ENCODE measurements around the gene SHROOM3. TPM values are rescaled to one million over a fixed set of nuclear protein-coding genes. Genes with fewer than 3 reads are reported as not detected.

Gene SHROOM3
- total and polyA plus RNA-seq, 8 donors: 6.1 to 212 (median 77.6) TPM

DNA sequence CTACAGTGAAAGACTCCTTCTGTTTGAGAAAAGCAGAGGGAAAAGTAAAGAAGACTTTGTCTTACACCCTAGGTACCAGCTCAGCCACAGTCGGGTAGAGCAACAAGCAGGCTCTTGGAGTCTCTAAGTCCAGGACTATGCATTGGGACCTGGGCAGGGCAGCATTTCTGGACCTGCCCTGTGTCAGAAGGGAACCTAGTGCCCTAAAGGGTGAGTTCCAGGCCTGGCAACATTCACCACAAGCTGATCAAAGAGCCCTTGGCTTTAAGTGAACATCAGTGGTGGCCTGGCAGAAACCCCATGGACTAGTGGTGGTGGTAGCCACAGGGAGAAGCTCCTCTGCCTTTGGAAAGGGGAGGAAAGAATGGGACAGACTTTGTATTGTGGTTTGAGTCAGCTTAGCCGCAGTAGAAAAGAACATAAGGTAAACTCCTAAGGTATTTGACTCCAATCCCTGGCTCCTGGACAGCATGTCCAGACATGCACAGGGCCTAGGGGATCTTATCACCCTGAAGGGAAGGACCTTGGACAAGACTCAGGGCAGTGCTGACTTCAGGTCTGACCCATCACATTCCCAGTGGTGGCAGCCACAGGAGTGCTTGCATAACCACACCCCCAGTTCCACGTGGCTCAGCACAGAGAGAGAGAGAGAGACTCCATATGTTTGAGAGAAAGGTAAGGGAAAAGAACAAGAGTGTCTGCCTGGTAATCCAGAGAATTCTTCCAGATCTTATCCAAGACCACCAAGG lies 46.7 kb upstream of the SHROOM3 start:
- Histone ChIP-seq H3K36me3 (no peaks in the 10 kb centered on the region), H3K27ac (no peak overlapping the region), H3K4me1 (no peaks in the 10 kb centered on the region), H3K9me3 (peaks cover 0 to 12% (median 0%) of the 10 kb centered on the region in 4 donors), H3K4me3 (no peak overlapping the region), H3K27me3 (no peaks in the 10 kb centered on the region)
- DNase-seq: no peak
- TF ChIP-seq EP300 (IDR thresholded peaks at IDR 0.05) (no peak), POLR2AphosphoS5 (IDR thresholded peaks at IDR 0.05) (no peak), POLR2A (IDR thresholded peaks at IDR 0.05) (no peak)
- TF ChIP-seq, protein P1, sequence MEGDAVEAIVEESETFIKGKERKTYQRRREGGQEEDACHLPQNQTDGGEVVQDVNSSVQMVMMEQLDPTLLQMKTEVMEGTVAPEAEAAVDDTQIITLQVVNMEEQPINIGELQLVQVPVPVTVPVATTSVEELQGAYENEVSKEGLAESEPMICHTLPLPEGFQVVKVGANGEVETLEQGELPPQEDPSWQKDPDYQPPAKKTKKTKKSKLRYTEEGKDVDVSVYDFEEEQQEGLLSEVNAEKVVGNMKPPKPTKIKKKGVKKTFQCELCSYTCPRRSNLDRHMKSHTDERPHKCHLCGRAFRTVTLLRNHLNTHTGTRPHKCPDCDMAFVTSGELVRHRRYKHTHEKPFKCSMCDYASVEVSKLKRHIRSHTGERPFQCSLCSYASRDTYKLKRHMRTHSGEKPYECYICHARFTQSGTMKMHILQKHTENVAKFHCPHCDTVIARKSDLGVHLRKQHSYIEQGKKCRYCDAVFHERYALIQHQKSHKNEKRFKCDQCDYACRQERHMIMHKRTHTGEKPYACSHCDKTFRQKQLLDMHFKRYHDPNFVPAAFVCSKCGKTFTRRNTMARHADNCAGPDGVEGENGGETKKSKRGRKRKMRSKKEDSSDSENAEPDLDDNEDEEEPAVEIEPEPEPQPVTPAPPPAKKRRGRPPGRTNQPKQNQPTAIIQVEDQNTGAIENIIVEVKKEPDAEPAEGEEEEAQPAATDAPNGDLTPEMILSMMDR (IDR thresholded peaks at IDR 0.05): no peak
- intact Hi-C loops (cut with DNase I; ENCODE audit: low total_unique reads): no loop called here
- WGBS, 5 donors: 71 to 79% (median 75%) methylated on average over 3 of the region's 3 CpGs

GRCh38 chr4:76401654-76402053 lies 33.4 kb upstream of the SHROOM3 start:
- intact Hi-C loops (cut with DNase I; ENCODE audit: low total_unique reads): no loop called here

DNA sequence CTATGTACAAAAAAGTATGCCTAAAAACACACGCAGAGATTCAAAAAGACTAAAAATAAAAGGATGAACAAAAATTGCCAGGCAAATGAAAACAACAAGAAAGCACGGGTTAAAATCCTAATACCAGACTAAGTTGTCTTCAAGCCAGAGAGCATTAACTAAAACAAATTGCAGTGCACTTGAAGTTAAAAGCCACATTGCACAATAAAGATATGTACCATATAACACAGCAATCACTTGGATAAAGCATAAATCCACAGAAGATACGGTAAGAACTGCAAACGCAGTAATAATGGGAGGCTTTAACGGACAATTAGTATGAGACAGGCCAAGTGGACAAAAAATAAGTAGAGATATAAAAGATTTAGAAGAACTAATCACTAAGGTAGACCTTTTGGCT lies 28.9 kb upstream of the SHROOM3 start:
- TF ChIP-seq POLR2A (IDR thresholded peaks at IDR 0.05): no peak
- no peak for TF ChIP-seq EP300 (IDR thresholded peaks at IDR 0.05)
- H3K9me3 ChIP-seq: no peaks in the 10 kb centered on the region
- 42 to 68% (median 51%) methylated on average over 5 of the region's 5 CpGs for WGBS, 5 donors
- H3K4me1 ChIP-seq: no peaks in the 10 kb centered on the region
- intact Hi-C loops (cut with DNase I; ENCODE audit: low total_unique reads): no loop called here
- no peak overlapping the region for H3K4me3 ChIP-seq
- H3K27ac ChIP-seq: no peak overlapping the region
- H3K36me3 ChIP-seq: no peaks in the 10 kb centered on the region
- H3K27me3 ChIP-seq: no peaks in the 10 kb centered on the region
- DNase-seq: no peak

More at GRCh38 chr4:76401654-76402053, 33.4 kb upstream of the SHROOM3 start:
- 63 to 76% (median 71%) methylated on average over 3 of the region's 3 CpGs for WGBS, 5 donors
- Histone ChIP-seq H3K27ac (no peak overlapping the region), H3K4me1 (no peaks in the 10 kb centered on the region), H3K36me3 (no peaks in the 10 kb centered on the region), H3K4me3 (no peak overlapping the region), H3K9me3 (no peaks in the 10 kb centered on the region), H3K27me3 (peaks cover 0 to 2% (median 0%) of the 10 kb centered on the region in 3 donors)
- TF ChIP-seq POLR2A (IDR thresholded peaks at IDR 0.05): no peak
- TF ChIP-seq EP300 (IDR thresholded peaks at IDR 0.05): no peak
- TF ChIP-seq, protein P1 (IDR thresholded peaks at IDR 0.05): no peak
- TF ChIP-seq POLR2AphosphoS5 (IDR thresholded peaks at IDR 0.05): no peak
- DNase-seq: no peak

DNA sequence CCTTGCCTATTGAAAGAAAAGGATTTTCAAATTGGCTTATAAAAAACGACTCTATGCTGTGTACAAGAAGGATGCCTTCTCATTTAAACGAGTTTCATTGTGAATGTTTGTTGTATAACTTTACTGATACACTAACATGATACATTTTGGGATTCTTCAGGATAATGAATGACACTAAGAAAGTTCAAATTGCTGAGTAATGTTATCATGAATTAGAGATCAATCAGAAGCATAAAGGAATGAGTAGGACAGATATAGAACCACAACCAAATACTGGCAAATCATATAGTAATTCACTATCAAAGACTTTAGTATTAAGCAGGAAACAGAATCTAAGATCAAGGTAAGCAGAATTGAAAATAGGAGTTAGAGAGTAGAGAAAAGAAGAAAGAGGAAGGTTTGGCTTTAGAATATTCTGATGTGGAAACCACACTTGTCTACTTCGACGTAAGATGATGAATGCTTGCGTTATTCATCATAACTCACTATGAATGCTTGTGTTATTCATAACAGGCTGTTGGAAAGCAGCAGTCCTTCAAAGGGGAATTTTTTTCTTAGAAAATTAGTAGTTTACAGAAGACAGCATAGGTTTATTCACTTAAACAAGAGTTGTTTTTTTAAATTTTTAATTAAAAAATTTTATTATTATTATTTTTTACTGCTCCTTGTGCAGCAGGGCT lies 27.4 kb upstream of the SHROOM3 start:
- Histone ChIP-seq H3K36me3 (no peaks in the 10 kb centered on the region), H3K27me3 (no peaks in the 10 kb centered on the region), H3K4me1 (no peaks in the 10 kb centered on the region), H3K4me3 (no peak overlapping the region), H3K27ac (no peak overlapping the region), H3K9me3 (no peaks in the 10 kb centered on the region)
- no peak for DNase-seq
- intact Hi-C loops (cut with DNase I; ENCODE audit: low total_unique reads): no loop called here
- 56 to 74% (median 63%) methylated on average over 5 of the region's 5 CpGs for WGBS, 5 donors
- TF ChIP-seq EP300 (IDR thresholded peaks at IDR 0.05): no peak
- no peak for TF ChIP-seq POLR2AphosphoS5 (IDR thresholded peaks at IDR 0.05)
- no peak for TF ChIP-seq POLR2A (IDR thresholded peaks at IDR 0.05)
- TF ChIP-seq, protein P1 (IDR thresholded peaks at IDR 0.05): no peak

All from stomach (tissue), 9 donors.